ENCODE data around the gene DNAJC16.
A peak's percentile ranks its signal among the peaks of the same experiment; 100 is the strongest.
"Not testable (repeated sequence)": the region's sequence is repeated elsewhere in the genome, so short reads cannot be mapped to it uniquely, and the experiment has no call there.

DNAJC16 gene

DNA sequence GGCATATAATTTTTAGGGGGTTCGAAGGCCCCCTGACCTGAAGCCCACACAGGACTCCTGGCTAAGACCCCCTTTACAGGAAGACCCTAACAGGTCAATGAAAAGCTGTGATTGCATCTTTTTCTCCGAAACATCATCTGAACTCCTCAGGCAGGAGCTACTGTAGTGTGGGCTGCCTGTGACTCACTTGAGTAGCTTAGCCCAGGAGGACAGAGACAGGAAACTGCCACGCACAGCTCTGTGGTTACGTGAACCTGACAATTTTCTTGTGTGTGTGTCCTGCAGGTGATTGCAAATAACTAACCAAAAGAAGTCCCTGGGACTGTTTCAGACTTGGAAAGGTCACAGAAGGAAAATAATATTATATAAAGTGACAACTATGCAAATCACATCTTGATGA is 35.6 kb upstream of the DNAJC16 start:
- WGBS: 82% methylated on average over 4 of the region's 4 CpGs
- not testable (repeated sequence) for H3K27me3 ChIP-seq (ENCODE audit: control insufficient read depth in 1 of 2, insufficient read depth in 1 of 2, low read length in 2 of 2); H3K9ac ChIP-seq (ENCODE audit: low read length); H3K9me3 ChIP-seq (ENCODE audit: control insufficient read depth, low read length); H3K4me2 ChIP-seq (ENCODE audit: low read length, poor library complexity, severe bottlenecking); H3K79me1 ChIP-seq (replicated peaks; ENCODE audit: low read length, poor library complexity, severe bottlenecking); H3K4ac ChIP-seq (ENCODE audit: low read depth in 1 of 2, low read length in 2 of 2); H2BK5ac ChIP-seq (ENCODE audit: low read depth, low read length, poor library complexity, severe bottlenecking); H2AFZ ChIP-seq (ENCODE audit: low read depth, low read length); H2BK120ac ChIP-seq (ENCODE audit: low read depth, low read length); H3K4me3 ChIP-seq (ENCODE audit: insufficient read depth in 1 of 2, low read depth in 1 of 2, low read length in 2 of 2); H3K14ac ChIP-seq (ENCODE audit: low read length in 2 of 2); H2BK12ac ChIP-seq (ENCODE audit: low read length in 2 of 2); H4K91ac ChIP-seq (ENCODE audit: low read length); DNase-seq; H2BK15ac ChIP-seq (ENCODE audit: low read depth, poor library complexity, severe bottlenecking); H3K23ac ChIP-seq (ENCODE audit: low read length in 2 of 2); H2AK5ac ChIP-seq (ENCODE audit: low read length, severe bottlenecking); H4K8ac ChIP-seq (ENCODE audit: low read length); H3K27ac ChIP-seq (ENCODE audit: low read length, poor library complexity, severe bottlenecking); H3K4me1 ChIP-seq (ENCODE audit: control insufficient read depth, insufficient read depth, low read depth, low read length); H3K18ac ChIP-seq (ENCODE audit: low read depth in 1 of 2, low read length in 2 of 2)
- H3K36me3 ChIP-seq (ENCODE audit: control insufficient read depth in 1 of 2, insufficient read depth in 2 of 2, low read depth in 1 of 2, low read length in 2 of 2): peaks cover 22 to 34% of the 10 kb centered on the region in 2 experiments

DNA sequence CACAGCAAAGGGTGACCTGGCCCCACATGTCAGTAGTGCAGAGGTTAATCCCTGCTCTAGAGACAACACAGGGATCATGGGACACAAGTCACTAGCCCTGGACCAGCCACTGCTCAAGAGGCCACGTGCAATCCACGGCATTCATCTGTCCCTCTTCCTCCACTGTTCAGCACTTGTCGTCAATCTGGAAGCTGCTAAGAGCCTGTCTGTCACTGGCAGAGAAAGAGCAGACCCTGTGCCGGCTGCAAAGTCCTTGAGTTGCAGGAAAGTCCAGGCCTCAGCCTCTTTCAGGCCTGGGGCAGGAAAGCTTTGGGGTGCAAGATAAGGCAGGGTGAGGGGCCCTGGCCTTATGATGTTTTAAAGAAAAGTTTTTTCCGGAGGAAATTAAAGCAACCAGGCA is 34.1 kb upstream of the DNAJC16 start:
- Histone ChIP-seq H3K4me2 (ENCODE audit: low read length, poor library complexity, severe bottlenecking) (no peak overlapping the region), H3K14ac (ENCODE audit: low read length in 2 of 2) (no peak overlapping the region), H3K9ac (ENCODE audit: low read length) (no peak overlapping the region), H2AK5ac (ENCODE audit: low read length, severe bottlenecking) (no peak overlapping the region), H2BK5ac (ENCODE audit: low read depth, low read length, poor library complexity, severe bottlenecking) (no peak overlapping the region), H3K4me3 (ENCODE audit: insufficient read depth in 1 of 2, low read depth in 1 of 2, low read length in 2 of 2) (no peak overlapping the region), H3K79me1 (replicated peaks; ENCODE audit: low read length, poor library complexity, severe bottlenecking) (no peaks in the 10 kb centered on the region), H4K91ac (ENCODE audit: low read length) (no peak overlapping the region), H3K27ac (ENCODE audit: low read length, poor library complexity, severe bottlenecking) (no peak overlapping the region), H3K27me3 (ENCODE audit: control insufficient read depth in 1 of 2, insufficient read depth in 1 of 2, low read length in 2 of 2) (no peaks in the 10 kb centered on the region), H3K9me3 (ENCODE audit: control insufficient read depth, low read length) (no peaks in the 10 kb centered on the region), H3K4ac (ENCODE audit: low read depth in 1 of 2, low read length in 2 of 2) (peak overlapping the region in 1 of 2 experiments; percentile 70), H2BK15ac (ENCODE audit: low read depth, poor library complexity, severe bottlenecking) (no peak overlapping the region), H2BK12ac (ENCODE audit: low read length in 2 of 2) (no peak overlapping the region), H3K36me3 (ENCODE audit: control insufficient read depth in 1 of 2, insufficient read depth in 2 of 2, low read depth in 1 of 2, low read length in 2 of 2) (peaks cover 22 to 28% of the 10 kb centered on the region in 2 experiments), H3K23ac (ENCODE audit: low read length in 2 of 2) (no peak overlapping the region), H2AFZ (ENCODE audit: low read depth, low read length) (no peak overlapping the region), H3K18ac (ENCODE audit: low read depth in 1 of 2, low read length in 2 of 2) (no peak overlapping the region), H2BK120ac (ENCODE audit: low read depth, low read length) (no peak overlapping the region), H3K4me1 (ENCODE audit: control insufficient read depth, insufficient read depth, low read depth, low read length) (no peaks in the 10 kb centered on the region), H4K8ac (ENCODE audit: low read length) (peak overlapping the region; percentile 12)
- WGBS: 18% methylated on average over 5 of the region's 5 CpGs
- DNase-seq: peak; percentile 20

DNA sequence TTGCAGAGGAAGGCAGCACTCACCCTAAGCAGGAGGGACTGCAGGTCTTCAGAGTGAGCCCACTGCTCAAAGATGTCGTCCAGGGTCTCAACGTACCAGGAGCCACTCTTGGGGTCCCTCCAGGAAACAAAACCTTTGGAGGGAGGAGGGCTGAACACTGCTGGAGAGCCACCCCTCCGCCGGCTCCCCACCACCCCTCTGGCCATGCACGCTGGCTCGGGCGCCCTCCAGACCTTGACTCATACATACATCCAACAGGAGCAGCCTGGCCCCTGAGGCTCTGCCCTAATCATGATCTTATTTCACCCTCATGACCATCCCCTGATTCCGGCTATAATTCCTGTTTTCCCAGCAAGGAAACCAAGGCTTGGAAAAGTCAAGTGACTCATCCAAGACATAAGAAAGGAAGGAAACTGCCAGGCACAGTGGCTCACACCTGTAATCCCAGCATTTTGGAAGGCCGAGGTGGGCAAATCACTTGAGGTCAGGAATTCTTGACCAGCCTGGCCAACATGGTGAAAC is 32.7 kb upstream of the DNAJC16 start:
- H3K4me3 ChIP-seq (ENCODE audit: insufficient read depth in 1 of 2, low read depth in 1 of 2, low read length in 2 of 2): no peak overlapping the region
- WGBS: 96% methylated on average over 9 of the region's 9 CpGs
- no peak for DNase-seq

DNA sequence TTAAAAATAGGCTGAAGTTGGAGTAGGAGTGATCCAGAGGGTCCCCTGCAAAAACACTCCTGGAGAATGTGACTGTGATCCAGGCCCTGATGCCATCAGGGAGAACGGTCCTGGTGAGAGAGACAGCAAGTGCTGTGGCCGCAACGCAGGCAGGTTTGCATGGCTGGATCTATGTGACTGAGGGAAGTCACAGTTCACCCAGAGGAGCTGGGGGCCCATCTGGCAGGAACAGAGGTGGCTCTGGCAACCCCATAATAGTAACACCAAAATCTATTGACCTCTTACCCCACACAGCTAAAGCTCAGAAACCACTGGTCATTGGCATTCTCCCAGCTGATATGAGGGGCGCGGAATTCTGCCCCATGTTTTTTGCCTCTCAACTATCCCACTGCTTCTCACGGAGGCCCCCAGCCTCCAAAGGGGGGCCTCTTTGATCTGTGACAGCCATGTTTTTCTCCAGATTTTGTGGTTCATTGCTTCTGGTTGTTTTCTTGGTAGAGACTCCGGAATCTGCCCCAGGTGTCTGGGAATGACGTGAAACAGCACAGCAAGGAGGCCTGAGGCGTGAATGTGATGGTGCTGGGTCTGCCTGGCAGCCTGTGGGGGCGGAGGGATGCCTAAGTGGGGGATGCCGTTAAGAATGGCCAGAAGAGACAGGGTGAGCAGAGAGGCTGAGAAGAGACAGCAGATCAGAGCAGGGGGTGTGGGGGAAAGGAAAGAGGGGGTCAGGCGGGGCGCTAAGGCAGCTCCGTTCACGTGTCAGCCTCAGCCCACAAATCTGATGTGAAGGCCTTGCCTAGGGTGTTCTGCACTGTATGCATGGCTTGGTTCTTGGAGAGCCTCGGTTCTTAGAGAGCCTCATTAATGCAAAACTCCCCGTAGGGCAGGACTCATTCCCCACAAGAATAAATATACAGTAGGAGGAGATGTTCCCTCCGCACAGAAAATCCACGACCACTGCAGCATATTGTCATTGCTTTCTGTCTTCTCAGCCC is 26.2 kb upstream of the DNAJC16 start:
- WGBS: 82% methylated on average over 18 of the region's 19 CpGs
- no peak overlapping the region for H3K4ac ChIP-seq (ENCODE audit: low read depth in 1 of 2, low read length in 2 of 2)
- no peak for DNase-seq

More for the DNA sequence above, 32.7 kb upstream of the DNAJC16 start:
- Histone ChIP-seq H3K14ac (ENCODE audit: low read length in 2 of 2) (no peak overlapping the region), H2BK120ac (ENCODE audit: low read depth, low read length) (no peak overlapping the region), H2BK12ac (ENCODE audit: low read length in 2 of 2) (no peak overlapping the region), H2BK5ac (ENCODE audit: low read depth, low read length, poor library complexity, severe bottlenecking) (no peak overlapping the region), H3K4me2 (ENCODE audit: low read length, poor library complexity, severe bottlenecking) (no peak overlapping the region), H3K9me3 (ENCODE audit: control insufficient read depth, low read length) (no peaks in the 10 kb centered on the region), H4K8ac (ENCODE audit: low read length) (no peak overlapping the region), H3K36me3 (ENCODE audit: control insufficient read depth in 1 of 2, insufficient read depth in 2 of 2, low read depth in 1 of 2, low read length in 2 of 2) (peaks cover 22 to 28% of the 10 kb centered on the region in 2 experiments), H2BK15ac (ENCODE audit: low read depth, poor library complexity, severe bottlenecking) (no peak overlapping the region), H3K79me1 (replicated peaks; ENCODE audit: low read length, poor library complexity, severe bottlenecking) (no peaks in the 10 kb centered on the region), H3K4ac (ENCODE audit: low read depth in 1 of 2, low read length in 2 of 2) (no peak overlapping the region), H3K23ac (ENCODE audit: low read length in 2 of 2) (no peak overlapping the region), H3K4me1 (ENCODE audit: control insufficient read depth, insufficient read depth, low read depth, low read length) (no peaks in the 10 kb centered on the region), H3K9ac (ENCODE audit: low read length) (no peak overlapping the region), H4K91ac (ENCODE audit: low read length) (peak overlapping the region; percentile 21), H2AFZ (ENCODE audit: low read depth, low read length) (no peak overlapping the region), H2AK5ac (ENCODE audit: low read length, severe bottlenecking) (no peak overlapping the region), H3K27me3 (ENCODE audit: control insufficient read depth in 1 of 2, insufficient read depth in 1 of 2, low read length in 2 of 2) (no peaks in the 10 kb centered on the region), H3K18ac (ENCODE audit: low read depth in 1 of 2, low read length in 2 of 2) (no peak overlapping the region), H3K27ac (ENCODE audit: low read length, poor library complexity, severe bottlenecking) (no peak overlapping the region)

More for the DNA sequence above, 26.2 kb upstream of the DNAJC16 start:
- no peaks in the 10 kb centered on the region for H3K9me3 ChIP-seq (ENCODE audit: control insufficient read depth, low read length)
- H3K14ac ChIP-seq (ENCODE audit: low read length in 2 of 2): peak overlapping the region in 1 of 2 experiments; percentile 28
- H2BK15ac ChIP-seq (ENCODE audit: low read depth, poor library complexity, severe bottlenecking): no peak overlapping the region
- no peak overlapping the region for H3K23ac ChIP-seq (ENCODE audit: low read length in 2 of 2)
- no peak overlapping the region for H3K4me2 ChIP-seq (ENCODE audit: low read length, poor library complexity, severe bottlenecking)
- no peak overlapping the region for H2BK5ac ChIP-seq (ENCODE audit: low read depth, low read length, poor library complexity, severe bottlenecking)
- H2BK120ac ChIP-seq (ENCODE audit: low read depth, low read length): no peak overlapping the region
- H3K27ac ChIP-seq (ENCODE audit: low read length, poor library complexity, severe bottlenecking): no peak overlapping the region
- H4K8ac ChIP-seq (ENCODE audit: low read length): no peak overlapping the region
- H3K18ac ChIP-seq (ENCODE audit: low read depth in 1 of 2, low read length in 2 of 2): no peak overlapping the region
- H3K36me3 ChIP-seq (ENCODE audit: control insufficient read depth in 1 of 2, insufficient read depth in 2 of 2, low read depth in 1 of 2, low read length in 2 of 2): peaks cover 21 to 22% of the 10 kb centered on the region in 2 experiments
- no peak overlapping the region for H2BK12ac ChIP-seq (ENCODE audit: low read length in 2 of 2)
- no peak overlapping the region for H4K91ac ChIP-seq (ENCODE audit: low read length)
- H2AFZ ChIP-seq (ENCODE audit: low read depth, low read length): no peak overlapping the region
- no peaks in the 10 kb centered on the region for H3K27me3 ChIP-seq (ENCODE audit: control insufficient read depth in 1 of 2, insufficient read depth in 1 of 2, low read length in 2 of 2)
- H3K4me3 ChIP-seq (ENCODE audit: insufficient read depth in 1 of 2, low read depth in 1 of 2, low read length in 2 of 2): no peak overlapping the region
- peaks cover 13% of the 10 kb centered on the region for H3K4me1 ChIP-seq (ENCODE audit: control insufficient read depth, insufficient read depth, low read depth, low read length)
- no peak overlapping the region for H3K9ac ChIP-seq (ENCODE audit: low read length)
- no peaks in the 10 kb centered on the region for H3K79me1 ChIP-seq (replicated peaks; ENCODE audit: low read length, poor library complexity, severe bottlenecking)
- H2AK5ac ChIP-seq (ENCODE audit: low read length, severe bottlenecking): no peak overlapping the region

All from mesenchymal stem cell (in vitro differentiated cells and primary cell).